Mononuclear cell (primary cell): ENCODE measurements around the gene HMCN2. TPM values are rescaled to one million over a fixed set of nuclear protein-coding genes. Genes with fewer than 3 reads are reported as not detected.
"Not testable (repeated sequence)": the region's sequence is repeated elsewhere in the genome, so short reads cannot be mapped to it uniquely, and the experiment has no call there.

Source experiments
- H3K27me3 ChIP-seq: 2 replicates; pipeline ENCODE4 v1.6.0; 2011; ENCODE audit warnings: low read length, control low read depth; ENCODE audit not compliant: insufficient read depth
- H3K4me1 ChIP-seq: 2 replicates; pipeline ENCODE4 v1.5.1; 2011; ENCODE audit warnings: mild to moderate bottlenecking, low read length, control low read depth; ENCODE audit not compliant: insufficient read depth
- H3K4me3 ChIP-seq: 2 replicates; pipeline ENCODE4 v1.5.1; 2011; ENCODE audit warnings: mild to moderate bottlenecking, low read length, moderate library complexity
- H3K9me3 ChIP-seq: 2 replicates; pipeline ENCODE4 v1.5.1; 2011; ENCODE audit warnings: low read depth, mild to moderate bottlenecking, control low read depth, low read length
- total RNA-seq: library from RNA; depleted of rRNA; stranded (reverse); fragments of >200 nt; gene quantifications from one replicate; pipeline ENCODE4 v1.2.3, GENCODE V29; 2012

The HMCN2 gene
- total RNA-seq, 1 donor, result not detected

GRCh38 chr9:130432362-130432761, 166.8 kb downstream of the HMCN2 start:
- H3K4me1 ChIP-seq, result no peaks in the 10 kb centered on the region
- H3K9me3 ChIP-seq, result no peaks in the 10 kb centered on the region
- H3K4me3 ChIP-seq, result no peak overlapping the region
- peaks cover 16% of the 10 kb centered on the region for H3K27me3 ChIP-seq

GRCh38 chr9:130432796-130433167, 167.2 kb downstream of the HMCN2 start:
- H3K4me3 ChIP-seq, result no peak overlapping the region
- H3K9me3 ChIP-seq, result no peaks in the 10 kb centered on the region
- no peaks in the 10 kb centered on the region for H3K4me1 ChIP-seq
- peaks cover 16% of the 10 kb centered on the region for H3K27me3 ChIP-seq

GRCh38 chr9:130433168-130433946, 167.8 kb downstream of the HMCN2 start:
- no peaks in the 10 kb centered on the region for H3K4me1 ChIP-seq
- H3K27me3 ChIP-seq, result peaks cover 16% of the 10 kb centered on the region
- H3K4me3 ChIP-seq, result no peak overlapping the region
- no peaks in the 10 kb centered on the region for H3K9me3 ChIP-seq

GRCh38 chr9:130433947-130434262, 168.3 kb downstream of the HMCN2 start:
- Histone ChIP-seq H3K4me3 (no peak overlapping the region), H3K27me3 (peaks cover 16% of the 10 kb centered on the region), H3K9me3 (no peaks in the 10 kb centered on the region), H3K4me1 (no peaks in the 10 kb centered on the region)

GRCh38 chr9:130434656-130435055, 169.1 kb downstream of the HMCN2 start:
- H3K4me1 ChIP-seq, H3K4me3 ChIP-seq, H3K9me3 ChIP-seq: not testable (repeated sequence)
- peaks cover 16% of the 10 kb centered on the region for H3K27me3 ChIP-seq

GRCh38 chr9:130437011-130437789, 171.6 kb downstream of the HMCN2 start:
- Histone ChIP-seq H3K27me3 (peaks cover 14% of the 10 kb centered on the region), H3K9me3 (peaks cover 12% of the 10 kb centered on the region), H3K4me3 (no peak overlapping the region), H3K4me1 (no peaks in the 10 kb centered on the region)

GRCh38 chr9:130438382-130438981, 172.9 kb downstream of the HMCN2 start:
- H3K4me3 ChIP-seq, result no peak overlapping the region
- no peaks in the 10 kb centered on the region for H3K4me1 ChIP-seq
- peaks cover 9% of the 10 kb centered on the region for H3K27me3 ChIP-seq
- H3K9me3 ChIP-seq, result peaks cover 12% of the 10 kb centered on the region

- H3K9me3 ChIP-seq, result peaks cover 12% of the 10 kb centered on the region
- H3K27me3 ChIP-seq, result peaks cover 13% of the 10 kb centered on the region
- H3K4me3 ChIP-seq, result no peak overlapping the region
- H3K4me1 ChIP-seq, result no peaks in the 10 kb centered on the region
Measured at GRCh38 chr9:130441031-130441430, 175.5 kb downstream of the HMCN2 start.

GRCh38 chr9:130442746-130443455, 177.3 kb downstream of the HMCN2 start:
- H3K4me3 ChIP-seq, result no peak overlapping the region
- H3K9me3 ChIP-seq, result peaks cover 12% of the 10 kb centered on the region
- H3K4me1 ChIP-seq, result no peaks in the 10 kb centered on the region
- H3K27me3 ChIP-seq, result peaks cover 13% of the 10 kb centered on the region

- H3K27me3 ChIP-seq, result peaks cover 13% of the 10 kb centered on the region
- H3K9me3 ChIP-seq, result peaks cover 12% of the 10 kb centered on the region
- no peaks in the 10 kb centered on the region for H3K4me1 ChIP-seq
- H3K4me3 ChIP-seq, result no peak overlapping the region
Measured at GRCh38 chr9:130443456-130443801, 177.9 kb downstream of the HMCN2 start.

- H3K4me3 ChIP-seq, result no peak overlapping the region
- H3K4me1 ChIP-seq, result no peaks in the 10 kb centered on the region
- H3K27me3 ChIP-seq, result peaks cover 13% of the 10 kb centered on the region
- peaks cover 12% of the 10 kb centered on the region for H3K9me3 ChIP-seq
Measured at GRCh38 chr9:130443840-130444492, 178.4 kb downstream of the HMCN2 start.

GRCh38 chr9:130444565-130445221, 179.1 kb downstream of the HMCN2 start, which contains the start of gene ASS1:
Gene ASS1 (plus strand): TSS chr9:130444961. CDS start chr9:130452229, 7,268 bp downstream.
- Histone ChIP-seq H3K9me3 (peaks cover 12% of the 10 kb centered on the region), H3K27me3 (peaks cover 13% of the 10 kb centered on the region), H3K4me1 (no peaks in the 10 kb centered on the region), H3K4me3 (no peak within 1 kb of the TSS)

- Histone ChIP-seq H3K27me3 (peaks cover 13% of the 10 kb centered on the region), H3K9me3 (peaks cover 12% of the 10 kb centered on the region), H3K4me1 (no peaks in the 10 kb centered on the region), H3K4me3 (no peak overlapping the region)
Measured at GRCh38 chr9:130445268-130445983, 179.9 kb downstream of the HMCN2 start.
